ENCODE measurements around the gene C12orf76. TPM values are rescaled to one million over a fixed set of nuclear protein-coding genes. Genes with fewer than 3 reads are reported as not detected.
"Not testable (repeated sequence)": the region's sequence is repeated elsewhere in the genome, so short reads cannot be mapped to it uniquely, and the experiment has no call there.

C12orf76 gene
- total and polyA plus RNA-seq, 2 of the 13 experiments (the other 11 are each of a cell fraction or from before 2014, with no cell fraction given): 15.8 to 38.4 TPM

DNA sequence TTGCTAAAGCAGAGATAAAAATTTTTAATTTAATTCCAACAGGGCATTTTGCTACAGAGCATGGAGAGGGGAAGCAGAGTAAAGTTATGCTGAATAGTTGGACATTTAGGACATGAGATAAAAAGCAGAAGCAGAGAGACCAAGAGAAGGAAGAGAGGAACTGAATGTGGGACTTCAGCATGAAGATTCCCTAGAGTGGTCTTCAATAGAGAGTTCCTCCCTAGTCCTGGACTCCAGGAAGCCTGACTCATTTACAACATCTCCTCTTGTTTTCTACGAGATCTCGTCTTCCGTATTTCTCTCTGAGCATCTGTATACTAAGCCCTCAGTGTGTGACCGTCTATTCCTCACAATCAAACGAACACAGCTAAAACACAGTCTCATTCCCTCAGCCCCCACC is 40.6 kb upstream of the C12orf76 start (continued):
- TF ChIP-seq, protein P1, sequence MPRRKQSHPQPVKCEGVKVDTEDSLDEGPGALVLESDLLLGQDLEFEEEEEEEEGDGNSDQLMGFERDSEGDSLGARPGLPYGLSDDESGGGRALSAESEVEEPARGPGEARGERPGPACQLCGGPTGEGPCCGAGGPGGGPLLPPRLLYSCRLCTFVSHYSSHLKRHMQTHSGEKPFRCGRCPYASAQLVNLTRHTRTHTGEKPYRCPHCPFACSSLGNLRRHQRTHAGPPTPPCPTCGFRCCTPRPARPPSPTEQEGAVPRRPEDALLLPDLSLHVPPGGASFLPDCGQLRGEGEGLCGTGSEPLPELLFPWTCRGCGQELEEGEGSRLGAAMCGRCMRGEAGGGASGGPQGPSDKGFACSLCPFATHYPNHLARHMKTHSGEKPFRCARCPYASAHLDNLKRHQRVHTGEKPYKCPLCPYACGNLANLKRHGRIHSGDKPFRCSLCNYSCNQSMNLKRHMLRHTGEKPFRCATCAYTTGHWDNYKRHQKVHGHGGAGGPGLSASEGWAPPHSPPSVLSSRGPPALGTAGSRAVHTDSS (CRISPR knock-in tag; conservative IDR thresholded peaks at IDR 0.05): no peak
- TF ChIP-seq RBFOX2 (IDR thresholded peaks at IDR 0.05; ENCODE audit: low read depth, low read length) (no peak), ADNP (CRISPR knock-in tag; IDR thresholded peaks at IDR 0.05) (no peak)

DNA sequence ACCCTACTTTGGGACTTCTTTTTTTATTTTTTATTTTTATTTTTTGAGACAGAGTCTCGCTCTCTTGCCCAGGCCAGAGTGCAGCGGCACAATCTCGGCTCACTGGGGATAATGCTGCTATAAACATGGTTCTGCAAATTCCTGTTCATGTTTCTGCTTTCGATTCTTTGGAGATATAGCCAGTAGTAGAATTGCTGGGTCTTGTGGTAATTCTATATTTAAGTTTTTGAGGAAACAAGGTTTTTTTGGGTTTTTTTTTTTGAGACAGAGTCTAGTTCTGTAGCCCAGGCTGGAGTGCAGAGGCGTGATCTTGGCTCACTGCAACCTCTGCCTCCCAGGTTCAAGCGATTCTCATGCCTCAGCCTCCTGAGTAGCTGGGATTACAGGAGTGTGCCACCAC is 39.9 kb upstream of the C12orf76 start:
- FAIRE-seq; H3K4me2 ChIP-seq (ENCODE audit: low read depth, low read length); H3K9me3 ChIP-seq (ENCODE audit: low read length); BruUV-seq (replicated peaks); H3K27me3 ChIP-seq (ENCODE audit: control insufficient read depth in 1 of 2, insufficient read depth in 2 of 2, low read length in 2 of 2); H3K9ac ChIP-seq (ENCODE audit: insufficient read depth, low read depth, low read length); H2AFZ ChIP-seq (ENCODE audit: low read length); H3K27ac ChIP-seq (ENCODE audit: extremely low read length, insufficient read depth, low read length); H4K20me1 ChIP-seq (ENCODE audit: insufficient read depth, low read length); in situ Hi-C loops (cut with HindIII; ENCODE audit: extremely low pct_ligation_motif_present, low pct_unique_long_range_greater_than_20kb); H3K36me3 ChIP-seq (replicated peaks in 1 of 2; ENCODE audit: control insufficient read depth in 1 of 2, insufficient read depth in 2 of 2, low read length in 2 of 2); intact Hi-C loops (cut with micrococcal nuclease; ENCODE audit: unreplicated experiment); H3K79me2 ChIP-seq (ENCODE audit: insufficient read depth, low read length); H3K4me3 ChIP-seq (replicated peaks in 1 of 3; ENCODE audit: insufficient read depth in 1 of 3, low read depth in 2 of 3, low read length in 3 of 3); ATAC-seq; CTCF ChIA-PET (ENCODE audit: low intra/inter-chr PET ratio, low total read pairs); POLR2A ChIA-PET; DNase-seq (ENCODE audit: low spot score): not testable (repeated sequence)
- H3K4me1 ChIP-seq (ENCODE audit: insufficient read depth, low read length): peaks cover 68% of the 10 kb centered on the region
- 94% methylated on average over 6 of the region's 6 CpGs for WGBS (ENCODE audit: low lambda C conversion rate)

DNA sequence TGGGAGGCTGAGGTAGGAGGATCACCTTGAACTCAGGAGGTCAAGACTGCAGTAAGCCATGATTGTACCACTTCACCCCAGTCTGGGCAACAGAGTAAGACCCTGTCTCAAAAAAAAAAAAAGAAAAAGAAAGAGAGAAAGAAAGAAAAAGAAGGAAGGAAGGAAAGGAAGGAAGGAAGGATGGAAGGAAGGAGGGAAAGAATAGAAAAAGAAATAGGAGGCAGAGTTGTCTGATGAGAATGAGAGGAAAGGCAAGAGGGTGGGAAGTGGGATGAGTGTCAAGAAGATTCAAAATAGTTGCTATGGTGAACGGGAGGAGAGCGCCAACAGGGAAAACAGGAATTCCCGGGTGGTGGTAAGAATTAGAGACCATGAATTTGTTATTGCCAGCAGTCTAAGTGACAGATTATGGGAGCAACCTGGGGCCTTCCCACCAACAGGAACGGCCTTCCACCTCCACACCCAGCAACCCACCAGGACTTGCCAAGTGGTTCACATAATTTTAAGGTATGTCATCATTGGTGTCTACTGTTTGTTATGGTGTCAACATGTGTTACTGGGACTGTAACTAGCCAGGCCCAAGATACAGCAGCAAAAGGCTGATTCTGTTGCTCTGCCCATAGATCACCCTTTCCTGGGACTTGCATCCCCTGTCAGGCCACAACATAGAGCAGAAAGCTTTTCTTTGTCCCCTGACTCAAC is 36.1 kb upstream of the C12orf76 start:
- intact Hi-C loops (cut with micrococcal nuclease; ENCODE audit: unreplicated experiment): no loop called here
- 77% methylated on average over 4 of the region's 4 CpGs for WGBS (ENCODE audit: low lambda C conversion rate)
- no peaks in the 10 kb centered on the region for H3K36me3 ChIP-seq (replicated peaks in 1 of 2; ENCODE audit: control insufficient read depth in 1 of 2, insufficient read depth in 2 of 2, low read length in 2 of 2)
- no peaks in the 10 kb centered on the region for H4K20me1 ChIP-seq (ENCODE audit: insufficient read depth, low read length)
- no peak overlapping the region for H2AFZ ChIP-seq (ENCODE audit: low read length)
- no peaks in the 10 kb centered on the region for H3K27me3 ChIP-seq (ENCODE audit: control insufficient read depth in 1 of 2, insufficient read depth in 2 of 2, low read length in 2 of 2)
- POLR2A ChIA-PET: no interaction called here
- no peak overlapping the region for H3K9ac ChIP-seq (ENCODE audit: insufficient read depth, low read depth, low read length)
- CTCF ChIA-PET (ENCODE audit: low intra/inter-chr PET ratio, low total read pairs): no interaction called here
- H3K4me3 ChIP-seq (replicated peaks in 1 of 3; ENCODE audit: insufficient read depth in 1 of 3, low read depth in 2 of 3, low read length in 3 of 3): no peak overlapping the region
- DNase-seq (ENCODE audit: low spot score) (no peak), ATAC-seq (no peak), FAIRE-seq (no peak)
- H3K4me2 ChIP-seq (ENCODE audit: low read depth, low read length): no peak overlapping the region
- no peaks in the 10 kb centered on the region for H3K9me3 ChIP-seq (ENCODE audit: low read length)
- peaks cover 55% of the 10 kb centered on the region for H3K4me1 ChIP-seq (ENCODE audit: insufficient read depth, low read length)
- no peaks in the 10 kb centered on the region for H3K79me2 ChIP-seq (ENCODE audit: insufficient read depth, low read length)
- no peak overlapping the region for H3K27ac ChIP-seq (ENCODE audit: extremely low read length, insufficient read depth, low read length)
- in situ Hi-C loops (cut with HindIII; ENCODE audit: extremely low pct_ligation_motif_present, low pct_unique_long_range_greater_than_20kb): no loop called here
- BruUV-seq (replicated peaks): no TSS peak
- TF ChIP-seq RFXANK (CRISPR knock-in tag; IDR thresholded peaks at IDR 0.05): no peak
- TF ChIP-seq, protein P2, sequence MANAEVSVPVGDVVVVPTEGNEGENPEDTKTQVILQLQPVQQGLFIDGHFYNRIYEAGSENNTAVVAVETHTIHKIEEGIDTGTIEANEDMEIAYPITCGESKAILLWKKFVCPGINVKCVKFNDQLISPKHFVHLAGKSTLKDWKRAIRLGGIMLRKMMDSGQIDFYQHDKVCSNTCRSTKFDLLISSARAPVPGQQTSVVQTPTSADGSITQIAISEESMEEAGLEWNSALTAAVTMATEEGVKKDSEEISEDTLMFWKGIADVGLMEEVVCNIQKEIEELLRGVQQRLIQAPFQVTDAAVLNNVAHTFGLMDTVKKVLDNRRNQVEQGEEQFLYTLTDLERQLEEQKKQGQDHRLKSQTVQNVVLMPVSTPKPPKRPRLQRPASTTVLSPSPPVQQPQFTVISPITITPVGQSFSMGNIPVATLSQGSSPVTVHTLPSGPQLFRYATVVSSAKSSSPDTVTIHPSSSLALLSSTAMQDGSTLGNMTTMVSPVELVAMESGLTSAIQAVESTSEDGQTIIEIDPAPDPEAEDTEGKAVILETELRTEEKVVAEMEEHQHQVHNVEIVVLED (CRISPR knock-in tag; IDR thresholded peaks at IDR 0.05; ENCODE audit: borderline replicate concordance): no peak
- TF ChIP-seq, protein P3, sequence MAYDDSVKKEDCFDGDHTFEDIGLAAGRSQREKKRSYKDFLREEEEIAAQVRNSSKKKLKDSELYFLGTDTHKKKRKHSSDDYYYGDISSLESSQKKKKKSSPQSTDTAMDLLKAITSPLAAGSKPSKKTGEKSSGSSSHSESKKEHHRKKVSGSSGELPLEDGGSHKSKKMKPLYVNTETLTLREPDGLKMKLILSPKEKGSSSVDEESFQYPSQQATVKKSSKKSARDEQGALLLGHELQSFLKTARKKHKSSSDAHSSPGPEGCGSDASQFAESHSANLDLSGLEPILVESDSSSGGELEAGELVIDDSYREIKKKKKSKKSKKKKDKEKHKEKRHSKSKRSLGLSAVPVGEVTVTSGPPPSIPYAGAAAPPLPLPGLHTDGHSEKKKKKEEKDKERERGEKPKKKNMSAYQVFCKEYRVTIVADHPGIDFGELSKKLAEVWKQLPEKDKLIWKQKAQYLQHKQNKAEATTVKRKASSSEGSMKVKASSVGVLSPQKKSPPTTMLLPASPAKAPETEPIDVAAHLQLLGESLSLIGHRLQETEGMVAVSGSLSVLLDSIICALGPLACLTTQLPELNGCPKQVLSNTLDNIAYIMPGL (CRISPR knock-in tag; IDR thresholded peaks at IDR 0.05; ENCODE audit: borderline replicate concordance in 1 of 2, low read depth in 1 of 2): no peak
- TF ChIP-seq ZMAT3 (CRISPR knock-in tag; conservative IDR thresholded peaks at IDR 0.05): no peak
- TF ChIP-seq, protein P4, sequence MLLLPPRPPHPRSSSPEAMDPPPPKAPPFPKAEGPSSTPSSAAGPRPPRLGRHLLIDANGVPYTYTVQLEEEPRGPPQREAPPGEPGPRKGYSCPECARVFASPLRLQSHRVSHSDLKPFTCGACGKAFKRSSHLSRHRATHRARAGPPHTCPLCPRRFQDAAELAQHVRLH (CRISPR knock-in tag; IDR thresholded peaks at IDR 0.05; ENCODE audit: borderline replicate concordance, low read depth): no peak
- TF ChIP-seq ZKSCAN1 (IDR thresholded peaks at IDR 0.05; ENCODE audit: low read length): no peak
- no peak for TF ChIP-seq ZNF678 (CRISPR knock-in tag; IDR thresholded peaks at IDR 0.05)
- no peak for TF ChIP-seq ZNF549 (CRISPR knock-in tag; IDR thresholded peaks at IDR 0.05)

Measured in HepG2 (cell line).